Upper lobe of left lung (tissue), 6 donors: Measurements from ENCODE around the gene ZNF423. TPM values are rescaled to one million over a fixed set of nuclear protein-coding genes. Genes with fewer than 3 reads are reported as not detected.

Experiments used
- ATAC-seq, 2 donors: fragments of 200-7000 bp; cut with Tn5 transposase; one replicate each; pipeline ENCODE4 v1.9.1; 2022; ENCODE audit warnings: mild to moderate bottlenecking in 2 of 2, moderate library complexity in 2 of 2; ENCODE audit not compliant: low FRiP score in 2 of 2
- DNase-seq, 2 donors: peaks; one replicate each; pipeline ENCODE4 v3.0.0-alpha.2; 2019 to 2020
- H3K27ac ChIP-seq, 4 donors: fragments of 200-600 bp; sonication (generic); one replicate each; pipeline ENCODE4 v1.5.1; 2016 to 2019
- H3K27me3 ChIP-seq, 4 donors: fragments of 200-600 bp; sonication (generic); one replicate each; pipeline ENCODE4 v1.5.1; 2017 to 2019
- H3K36me3 ChIP-seq, 4 donors: fragments of 200-600 bp; sonication (generic); one replicate each; pipeline ENCODE4 v1.5.1; 2016 to 2019
- H3K4me1 ChIP-seq, 4 donors: fragments of 200-600 bp; sonication (generic); one replicate each; pipeline ENCODE4 v1.5.1; 2018 to 2019
- H3K4me3 ChIP-seq, 4 donors: fragments of 200-600 bp; sonication (generic); one replicate each; pipeline ENCODE4 v1.5.1; 2017 to 2019; ENCODE audit warnings: mild to moderate bottlenecking in 2 of 4, moderate library complexity in 1 of 4
- H3K9me3 ChIP-seq, 4 donors: fragments of 200-600 bp; sonication (generic); one replicate each; pipeline ENCODE4 v1.5.1; 2018 to 2019
- EP300 ChIP-seq, 4 donors: sonication (generic); formaldehyde crosslinking; IDR thresholded peaks; one replicate each; pipeline ENCODE4 v1.5.1; 2017; ENCODE audit warnings: antibody characterized with exemption in 4 of 4, control low read depth in 2 of 4
- POLR2A ChIP-seq, 4 donors: fragments of 450-650 bp; IDR thresholded peaks; one replicate each; pipeline ENCODE4 v1.5.1; 2016 to 2017; ENCODE audit warnings: antibody characterized with exemption in 4 of 4, mild to moderate bottlenecking in 2 of 4
- POLR2AphosphoS5 ChIP-seq, 2 donors: sonication (generic); formaldehyde crosslinking; IDR thresholded peaks; one replicate each; pipeline ENCODE4 v1.5.1; 2017; ENCODE audit warnings: antibody characterized with exemption in 2 of 2
- WGBS, 2 donors: methylation state at CpG; one replicate each; pipeline ENCODE4 v1.1.5; 2017 to 2018; 5-methylcytosine and 5-hydroxymethylcytosine counted together
- total RNA-seq, 6 donors: library from RNA; depleted of rRNA in 4 of 6; stranded (reverse); fragments of >200 nt in 4 of 6; gene quantifications; one replicate each; pipeline versions ENCODE4 v1.1.0 to v1.2.1, GENCODE V29; 2016 to 2021
- TF ChIP-seq, protein P1 (sequence below), 6 experiments: fragments of 450-650 bp in 4 of 6; fragments of 200-600 bp in 2 of 6; sonication (generic) in 2 of 6; IDR thresholded peaks; one replicate each; pipeline ENCODE4 v1.5.1; 2016 to 2019; ENCODE audit warnings: antibody characterized with exemption in 6 of 6
- donor health status: DM: no; HTN: no; CAD: no; lungs with moderate emphysema.
- donor health status: DM: no; HTN: yes; CAD: no; lungs with severe emphysema.

The ZNF423 gene
- total RNA-seq, 6 donors from 2014 or later = 4.1 to 11.4 (median 6.7) TPM

DNA sequence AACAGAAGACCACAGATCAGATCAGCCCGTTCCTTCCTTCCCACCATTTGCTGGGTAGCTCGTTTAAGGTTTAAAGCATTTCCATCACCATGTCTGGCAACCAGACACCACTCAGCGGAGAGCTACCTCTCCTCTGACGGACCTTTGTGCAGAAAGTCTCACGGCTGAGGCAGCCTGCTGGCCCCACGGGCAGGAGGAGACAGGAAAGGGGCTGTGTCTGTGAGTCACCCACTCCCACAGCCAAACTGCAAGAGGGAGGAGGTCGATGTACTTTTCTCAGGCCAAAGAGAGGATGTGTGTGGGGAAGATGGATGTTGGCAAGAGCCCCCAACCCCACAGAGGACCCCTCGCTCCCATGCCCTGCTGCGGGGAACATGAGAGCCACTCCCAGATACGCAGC is 92.1 kb downstream of the ZNF423 start:
- Histone ChIP-seq H3K4me3 (no peak overlapping the region), H3K27me3 (no peaks in the 10 kb centered on the region), H3K4me1 (peaks cover 0 to 3% (median 0%) of the 10 kb centered on the region in 4 donors), H3K27ac (no peak overlapping the region), H3K9me3 (no peaks in the 10 kb centered on the region), H3K36me3 (no peaks in the 10 kb centered on the region)
- WGBS, 2 donors = 76 to 80% methylated on average over 8 to 10 of the region's 10 CpGs
- ATAC-seq (no peak), DNase-seq (no peak)
- TF ChIP-seq POLR2A (IDR thresholded peaks at IDR 0.05) = no peak
- TF ChIP-seq EP300 (IDR thresholded peaks at IDR 0.05) = no peak
- TF ChIP-seq, protein P1, sequence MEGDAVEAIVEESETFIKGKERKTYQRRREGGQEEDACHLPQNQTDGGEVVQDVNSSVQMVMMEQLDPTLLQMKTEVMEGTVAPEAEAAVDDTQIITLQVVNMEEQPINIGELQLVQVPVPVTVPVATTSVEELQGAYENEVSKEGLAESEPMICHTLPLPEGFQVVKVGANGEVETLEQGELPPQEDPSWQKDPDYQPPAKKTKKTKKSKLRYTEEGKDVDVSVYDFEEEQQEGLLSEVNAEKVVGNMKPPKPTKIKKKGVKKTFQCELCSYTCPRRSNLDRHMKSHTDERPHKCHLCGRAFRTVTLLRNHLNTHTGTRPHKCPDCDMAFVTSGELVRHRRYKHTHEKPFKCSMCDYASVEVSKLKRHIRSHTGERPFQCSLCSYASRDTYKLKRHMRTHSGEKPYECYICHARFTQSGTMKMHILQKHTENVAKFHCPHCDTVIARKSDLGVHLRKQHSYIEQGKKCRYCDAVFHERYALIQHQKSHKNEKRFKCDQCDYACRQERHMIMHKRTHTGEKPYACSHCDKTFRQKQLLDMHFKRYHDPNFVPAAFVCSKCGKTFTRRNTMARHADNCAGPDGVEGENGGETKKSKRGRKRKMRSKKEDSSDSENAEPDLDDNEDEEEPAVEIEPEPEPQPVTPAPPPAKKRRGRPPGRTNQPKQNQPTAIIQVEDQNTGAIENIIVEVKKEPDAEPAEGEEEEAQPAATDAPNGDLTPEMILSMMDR (IDR thresholded peaks at IDR 0.05) = no peak
- no peak for TF ChIP-seq POLR2AphosphoS5 (IDR thresholded peaks at IDR 0.05)

DNA sequence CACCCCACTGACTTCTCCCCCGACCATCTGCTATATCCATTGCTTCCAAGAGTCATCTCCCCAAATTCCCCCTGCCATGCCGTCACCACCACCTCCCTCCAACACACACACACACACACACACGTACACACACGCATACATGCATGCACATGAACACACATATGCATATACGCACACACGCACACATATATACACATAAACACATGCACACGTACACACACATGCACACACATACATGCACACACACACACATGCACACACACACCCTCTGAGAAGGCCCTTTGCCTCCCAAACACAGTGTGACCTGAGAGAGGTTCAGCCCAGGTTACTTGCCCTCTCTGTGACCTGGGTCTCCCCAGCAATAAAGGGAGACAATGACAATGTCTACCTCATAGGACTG is 95.1 kb downstream of the ZNF423 start:
- DNase-seq (no peak), ATAC-seq (no peak)

DNA sequence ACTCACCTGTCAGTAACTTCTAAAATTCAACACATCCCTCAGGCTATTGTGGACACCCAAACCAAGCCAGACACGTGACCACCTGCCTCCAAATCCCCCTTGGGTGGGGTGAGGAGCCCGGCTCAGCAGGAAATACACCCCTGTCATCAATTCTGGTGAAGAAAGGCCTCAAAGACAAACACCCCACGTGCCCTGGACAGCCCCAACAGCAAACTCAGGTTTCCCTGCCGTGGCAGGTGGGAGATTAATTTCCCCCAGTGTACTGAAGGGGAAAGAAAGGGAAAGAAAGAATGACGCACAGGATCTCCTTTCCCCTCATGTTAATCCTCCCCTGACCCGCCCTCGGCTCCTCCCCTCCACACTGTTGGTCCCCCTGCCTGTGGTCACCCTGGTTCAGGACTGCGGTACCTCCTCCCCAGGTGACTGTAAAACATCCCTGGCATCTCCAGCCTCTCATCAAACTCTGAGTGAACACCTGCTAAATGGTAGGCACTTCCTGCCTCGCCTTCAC is 98.3 kb downstream of the ZNF423 start:
- WGBS, 2 donors = 74 to 76% methylated on average over 9 of the region's 9 CpGs
- Histone ChIP-seq H3K27ac (no peak overlapping the region), H3K36me3 (no peaks in the 10 kb centered on the region), H3K9me3 (no peaks in the 10 kb centered on the region), H3K4me3 (no peak overlapping the region), H3K27me3 (no peaks in the 10 kb centered on the region), H3K4me1 (peaks cover 11 to 24% (median 15%) of the 10 kb centered on the region in 4 donors)
- TF ChIP-seq, protein P1 (IDR thresholded peaks at IDR 0.05) = no peak
- TF ChIP-seq POLR2A (IDR thresholded peaks at IDR 0.05) = no peak
- no peak for TF ChIP-seq POLR2AphosphoS5 (IDR thresholded peaks at IDR 0.05)
- TF ChIP-seq EP300 (IDR thresholded peaks at IDR 0.05) = no peak
- DNase-seq (no peak), ATAC-seq (no peak)

More for the DNA sequence above, 95.1 kb downstream of the ZNF423 start:
- WGBS, 2 donors = 96 to 98% methylated on average over 7 of the region's 7 CpGs
- H3K4me1 ChIP-seq = peaks cover 0 to 4% (median 0%) of the 10 kb centered on the region in 4 donors
- H3K27ac ChIP-seq = no peak overlapping the region
- no peak overlapping the region for H3K4me3 ChIP-seq
- no peaks in the 10 kb centered on the region for H3K27me3 ChIP-seq
- no peaks in the 10 kb centered on the region for H3K36me3 ChIP-seq
- no peaks in the 10 kb centered on the region for H3K9me3 ChIP-seq
- TF ChIP-seq, protein P1 (IDR thresholded peaks at IDR 0.05) = no peak
- TF ChIP-seq POLR2AphosphoS5 (IDR thresholded peaks at IDR 0.05) = no peak
- TF ChIP-seq POLR2A (IDR thresholded peaks at IDR 0.05) = no peak
- no peak for TF ChIP-seq EP300 (IDR thresholded peaks at IDR 0.05)

DNA sequence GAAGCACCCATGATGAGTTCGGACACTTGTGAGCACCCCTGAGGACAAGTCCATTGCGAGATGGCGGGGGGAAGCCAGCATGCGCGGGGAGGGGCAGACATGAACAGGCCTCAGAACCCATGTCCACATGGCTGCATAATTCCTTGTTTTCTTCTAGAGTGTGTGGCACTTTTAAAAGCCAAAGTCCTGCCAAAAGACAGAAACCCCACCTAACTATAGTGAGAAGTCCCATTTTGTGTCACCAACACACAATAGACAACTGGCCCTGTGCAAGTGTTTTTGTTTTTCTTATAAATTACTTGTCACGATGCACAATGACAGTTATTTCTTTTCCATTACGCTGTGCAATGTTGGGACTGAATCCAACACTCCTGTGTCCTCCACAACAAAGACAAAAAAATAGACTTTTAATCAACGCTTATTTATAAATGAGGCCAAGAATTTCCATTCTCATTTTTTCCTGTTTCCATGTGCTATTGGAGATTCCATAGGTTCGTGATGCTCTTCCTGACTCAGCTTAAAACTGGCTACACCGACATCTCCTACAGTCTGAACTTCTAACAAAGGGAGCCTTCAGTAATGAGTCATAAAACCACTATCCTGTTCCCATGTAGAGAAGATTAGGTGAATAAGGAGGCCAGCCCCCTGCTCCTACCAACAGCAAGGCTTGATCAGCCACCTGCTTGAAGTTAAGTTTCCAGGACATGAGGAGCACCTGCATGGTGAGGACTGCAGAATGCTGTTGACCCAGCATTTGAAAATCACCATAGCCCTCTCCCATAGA is 98.9 kb downstream of the ZNF423 start:
- Histone ChIP-seq H3K36me3 (no peaks in the 10 kb centered on the region), H3K9me3 (no peaks in the 10 kb centered on the region), H3K27me3 (no peaks in the 10 kb centered on the region), H3K27ac (no peak overlapping the region), H3K4me1 (peaks cover 11 to 24% (median 15%) of the 10 kb centered on the region in 4 donors), H3K4me3 (no peak overlapping the region)
- 84 to 85% methylated on average over 10 of the region's 10 CpGs for WGBS, 2 donors
- TF ChIP-seq POLR2AphosphoS5 (IDR thresholded peaks at IDR 0.05) (no peak), EP300 (IDR thresholded peaks at IDR 0.05) (no peak), POLR2A (IDR thresholded peaks at IDR 0.05) (no peak)
- TF ChIP-seq, protein P1 (IDR thresholded peaks at IDR 0.05) = no peak
- DNase-seq = no peak
- no peak for ATAC-seq
